K562 (cell line): ENCODE results near the gene ZC3H7B. TPM values are rescaled to one million over a fixed set of nuclear protein-coding genes. Genes with fewer than 3 reads are reported as not detected.

Source experiments
- ATAC-seq: fragments of 200-7000 bp; cut with Tn5 transposase; 3 replicates; pipeline ENCODE4 v1.9.1; 2020; ENCODE audit warnings: moderate library complexity
- BruUV-seq: library from RNA; stranded (reverse); fragments of 400-500 nt; replicated peaks from 2 replicates; lab custom pipeline; 2021; lab: Mats Ljungman, UMichigan
- CTCF ChIA-PET: fragments of 300-600 bp; formaldehyde crosslinking; extraction: SDS; loops from one replicate; lab custom pipeline; 2021; ENCODE audit warnings: low intra/inter-chr PET ratio; lab: Yijun Ruan, JAX
- POLR2A ChIA-PET: fragments of 300-600, 350-650 bp; sonication (Branson Sonifier 250); formaldehyde crosslinking; extraction: SDS; loops from one replicate; lab custom pipeline; 2021; ENCODE audit warnings: antibody characterized with exemption, inconsistent platforms; lab: Yijun Ruan, JAX
- DNase-seq, 4 experiments: peaks; one replicate each; pipeline versions ENCODE4 v3.0.0 to v3.0.0-alpha.2; 2011 to 2018; ENCODE audit warnings: low spot score in 3 of 4, mixed read lengths in 3 of 4; ENCODE audit errors: extremely low read depth in 1 of 4
- FAIRE-seq: peaks from 2 replicates; lab custom pipeline; 2011; peaks lifted over from hg19 to GRCh38; lab: Jason Lieb, UNC
- H2AFZ ChIP-seq: 2 replicates; pipeline ENCODE4 v1.6.0; 2011; ENCODE audit warnings: low read depth, low read length, control low read depth, inconsistent platforms
- H3K27ac ChIP-seq: fragments of 200-600 bp; 3 replicates; pipeline ENCODE4 v1.8.0; 2011; ENCODE audit warnings: low read depth, mild to moderate bottlenecking, control low read depth, inconsistent platforms, low read length, moderate library complexity, mixed read lengths; ENCODE audit errors: extremely low read depth
- H3K27me3 ChIP-seq, 2 experiments: fragments of 300-600 bp in 1 of 2; 2 replicates in 1 of 2; 3 replicates in 1 of 2; pipeline versions ENCODE4 v1.6.0 to v1.8.0; 2011; ENCODE audit warnings: inconsistent platforms in 2 of 2, low read length in 2 of 2, mild to moderate bottlenecking in 1 of 2, mixed read lengths in 1 of 2, moderate library complexity in 1 of 2; ENCODE audit not compliant: control insufficient read depth in 2 of 2, insufficient read depth in 2 of 2
- H3K36me3 ChIP-seq: fragments of 300-600 bp; 3 replicates; pipeline ENCODE4 v1.8.0; 2011; ENCODE audit warnings: mild to moderate bottlenecking, low read length, inconsistent platforms; ENCODE audit not compliant: control insufficient read depth, insufficient read depth
- H3K4me1 ChIP-seq, 2 experiments: fragments of 200-600 bp in 1 of 2; replicated peaks in 1 of 2; 2 replicates in 1 of 2; 3 replicates in 1 of 2; pipeline versions ENCODE4 v1.5.1 to v1.8.0; 2011; ENCODE audit warnings: inconsistent platforms in 2 of 2, low read length in 2 of 2, mild to moderate bottlenecking in 1 of 2, mixed read lengths in 1 of 2, moderate library complexity in 1 of 2; ENCODE audit not compliant: control insufficient read depth in 2 of 2, insufficient read depth in 2 of 2
- H3K4me2 ChIP-seq: 2 replicates; pipeline ENCODE4 v1.6.1; 2011; ENCODE audit warnings: low read length, control low read depth, inconsistent platforms, mixed read lengths; ENCODE audit not compliant: insufficient read depth
- H3K4me3 ChIP-seq: fragments of 200-600 bp; sonication (generic), shearing (Covaris generic); 2 replicates; pipeline ENCODE4 v1.5.1; 2016; ENCODE audit warnings: control low read depth, inconsistent platforms
- H3K79me2 ChIP-seq: fragments of 200-600 bp; 3 replicates; pipeline ENCODE4 v1.8.0; 2011; ENCODE audit warnings: low read length, inconsistent platforms; ENCODE audit not compliant: control insufficient read depth, insufficient read depth
- H3K9ac ChIP-seq, 2 experiments: 2 replicates each; pipeline versions ENCODE4 v1.6.0 to v1.6.1; 2011; ENCODE audit warnings: low read depth in 2 of 2, low read length in 2 of 2, control low read depth in 1 of 2, inconsistent platforms in 1 of 2, mild to moderate bottlenecking in 1 of 2, mixed read lengths in 1 of 2; ENCODE audit not compliant: insufficient read depth in 1 of 2
- H3K9me1 ChIP-seq: one replicate; pipeline ENCODE4 v1.6.0; 2011; ENCODE audit warnings: inconsistent platforms, mild to moderate bottlenecking, low read length, moderate library complexity; ENCODE audit not compliant: control insufficient read depth, insufficient read depth
- H3K9me3 ChIP-seq: replicated peaks from 2 replicates; pipeline ENCODE4 v1.5.1; 2011; ENCODE audit warnings: low read depth, low read length, inconsistent platforms; ENCODE audit not compliant: control insufficient read depth, insufficient read depth
- H4K20me1 ChIP-seq: replicated peaks from 2 replicates; pipeline ENCODE4 v1.6.1; 2011; ENCODE audit warnings: low read length, inconsistent platforms, mixed read lengths; ENCODE audit not compliant: control insufficient read depth, insufficient read depth
- ATF7 ChIP-seq: fragments of 450-650 bp; IDR thresholded peaks from 2 replicates; pipeline ENCODE4 v1.7.1; 2014; ENCODE audit warnings: mild to moderate bottlenecking, moderate library complexity
- CHD4 ChIP-seq: fragments of 200-600 bp; sonication (generic); IDR thresholded peaks from 3 replicates; pipeline ENCODE4 v1.6.1; 2012; ENCODE audit warnings: low read depth, mild to moderate bottlenecking, mixed read lengths, low read length, inconsistent platforms; ENCODE audit not compliant: insufficient read depth, insufficient replicate concordance, poor library complexity, severe bottlenecking
- GATAD2B ChIP-seq: fragments of 450-650 bp; IDR thresholded peaks from 2 replicates; pipeline ENCODE4 v1.6.1; 2017; ENCODE audit warnings: mild to moderate bottlenecking, borderline replicate concordance
- GTF2A2 ChIP-seq: IDR thresholded peaks from 2 replicates; pipeline ENCODE4 v1.6.1; 2016; ENCODE audit warnings: mild to moderate bottlenecking, missing genetic modification characterization, missing compliant biosample characterization
- MAZ ChIP-seq, 2 experiments: fragments of 450-650 bp in 1 of 2; sonication (generic) in 1 of 2; formaldehyde crosslinking; IDR thresholded peaks in 1 of 2; conservative IDR thresholded peaks in 1 of 2; 2 replicates each; pipeline versions ENCODE4 v1.4.0 to v1.5.0; 2020; ENCODE audit warnings: mild to moderate bottlenecking in 1 of 2, missing genetic modification reagents in 1 of 2
- NFIC ChIP-seq: fragments of 450-650 bp; IDR thresholded peaks from 2 replicates; pipeline ENCODE4 v1.6.1; 2017; ENCODE audit warnings: mild to moderate bottlenecking, inconsistent platforms
- SIN3A ChIP-seq, 2 experiments: fragments of 150-350 bp in 1 of 2; IDR thresholded peaks; 2 replicates each; pipeline ENCODE4 v1.6.1; 2011 to 2016; ENCODE audit warnings: borderline replicate concordance in 2 of 2, low read depth in 2 of 2, low read length in 2 of 2, mild to moderate bottlenecking in 2 of 2, moderate library complexity in 2 of 2; ENCODE audit not compliant: control insufficient read depth in 1 of 2
- SLC30A9 ChIP-seq: fragments of 250-450 bp; sonication (Bioruptor Pico); IDR thresholded peaks from 2 replicates; pipeline ENCODE4 v1.8.0; 2022; ENCODE audit warnings: mild to moderate bottlenecking, moderate library complexity
- TCF3 ChIP-seq: sonication (generic); formaldehyde crosslinking; IDR thresholded peaks from 2 replicates; pipeline ENCODE4 v1.4.0; 2020; ENCODE audit warnings: mild to moderate bottlenecking, missing genetic modification reagents
- TFAP4 ChIP-seq: sonication (generic); formaldehyde crosslinking; IDR thresholded peaks from 2 replicates; pipeline ENCODE4 v1.8.0; 2022; ENCODE audit warnings: missing genetic modification reagents, mild to moderate bottlenecking, moderate library complexity, borderline replicate concordance
- ZNF134 ChIP-seq: fragments of 250-450 bp; sonication (Bioruptor Pico); conservative IDR thresholded peaks from 2 replicates; pipeline ENCODE4 v1.4.0; 2020
- ZNF146 ChIP-seq: IDR thresholded peaks from one replicate; pipeline ENCODE4 v1.6.1; 2018; ENCODE audit warnings: missing compliant biosample characterization; ENCODE audit not compliant: unreplicated experiment
- ZNF212 ChIP-seq: fragments of 450-650 bp; formaldehyde crosslinking; IDR thresholded peaks from 2 replicates; pipeline ENCODE4 v1.4.0; 2020; ENCODE audit warnings: mild to moderate bottlenecking
- ZNF24 ChIP-seq: fragments of 450-650 bp; IDR thresholded peaks from 2 replicates; pipeline ENCODE4 v1.6.1; 2016
- ZNF449 ChIP-seq: fragments of 250-450 bp; sonication (Bioruptor Pico); IDR thresholded peaks from 2 replicates; pipeline ENCODE4 v1.8.0; 2022; ENCODE audit warnings: moderate library complexity, mild to moderate bottlenecking, inconsistent platforms
- ZNF583 ChIP-seq: fragments of 250-450 bp; sonication (Bioruptor Pico); IDR thresholded peaks from 2 replicates; pipeline ENCODE4 v1.4.0; 2020
- ZNF77 ChIP-seq: fragments of 250-450 bp; sonication (Bioruptor Pico); IDR thresholded peaks from 2 replicates; pipeline ENCODE4 v1.5.0; 2020
- ZZZ3 ChIP-seq: fragments of 450-650 bp; IDR thresholded peaks from 2 replicates; pipeline ENCODE4 v1.6.1; 2016; ENCODE audit warnings: antibody characterized with exemption, mild to moderate bottlenecking, moderate library complexity
- WGBS: fragments of 100-300 bp; shearing (Covaris generic); methylation state at CpG from one replicate; pipeline ENCODE4 v1.1.6; 2016; ENCODE audit warnings: low coverage, mixed read lengths; ENCODE audit not compliant: insufficient coverage; ENCODE audit errors: missing lambda C conversion rate; 5-methylcytosine and 5-hydroxymethylcytosine counted together
- in situ Hi-C: fragments of 300-500 bp; cut with MboI; formaldehyde crosslinking; loops from 4 replicates; pipeline ENCODE4 v1.15.0; 2018; ENCODE audit warnings: inconsistent platforms, mixed read lengths
- intact Hi-C: fragments of 100-400 bp; cut with micrococcal nuclease; formaldehyde crosslinking; loops from 2 replicates; pipeline ENCODE4 v1.14.2; 2022
- polyA plus RNA-seq, 8 experiments: library from polyadenylated mRNA; depleted of rRNA in 4 of 8; stranded (reverse) in 5 of 8; unstranded in 3 of 8; fragments of >200 nt; fragmentation: Nextera tagmentation in 2 of 8; fragmentation: Illumina TruSeq in 1 of 8; extraction: Ambion mirVana in 2 of 8; extraction: Trizol in 1 of 8; gene quantifications; 2 replicates each; pipeline versions ENCODE4 v1.2.1 to v1.2.3, GENCODE V29; 2011 to 2014; ENCODE audit warnings: inconsistent platforms in 1 of 8, missing spikeins in 1 of 8
- total RNA-seq, 7 experiments: library from RNA; depleted of rRNA in 6 of 7; stranded (reverse); fragments of >200 nt in 6 of 7; fragmentation: Illumina TruSeq in 2 of 7; extraction: Trizol in 2 of 7; gene quantifications; 2 replicates each; pipeline versions ENCODE4 v1.2.1 to v1.2.3, GENCODE V29; 2011 to 2021; ENCODE audit warnings: low replicate concordance in 1 of 7

Gene ZC3H7B
- total and polyA plus RNA-seq, 9 of the 15 experiments (the other 6 are each of a cell fraction or from before 2014, with no cell fraction given), result 0.07 to 49.8 (median 26.8) TPM

GRCh38 chr22:41367039-41367679, 65.8 kb downstream of the ZC3H7B start (continued):
- no peak for TF ChIP-seq CHD4

DNA sequence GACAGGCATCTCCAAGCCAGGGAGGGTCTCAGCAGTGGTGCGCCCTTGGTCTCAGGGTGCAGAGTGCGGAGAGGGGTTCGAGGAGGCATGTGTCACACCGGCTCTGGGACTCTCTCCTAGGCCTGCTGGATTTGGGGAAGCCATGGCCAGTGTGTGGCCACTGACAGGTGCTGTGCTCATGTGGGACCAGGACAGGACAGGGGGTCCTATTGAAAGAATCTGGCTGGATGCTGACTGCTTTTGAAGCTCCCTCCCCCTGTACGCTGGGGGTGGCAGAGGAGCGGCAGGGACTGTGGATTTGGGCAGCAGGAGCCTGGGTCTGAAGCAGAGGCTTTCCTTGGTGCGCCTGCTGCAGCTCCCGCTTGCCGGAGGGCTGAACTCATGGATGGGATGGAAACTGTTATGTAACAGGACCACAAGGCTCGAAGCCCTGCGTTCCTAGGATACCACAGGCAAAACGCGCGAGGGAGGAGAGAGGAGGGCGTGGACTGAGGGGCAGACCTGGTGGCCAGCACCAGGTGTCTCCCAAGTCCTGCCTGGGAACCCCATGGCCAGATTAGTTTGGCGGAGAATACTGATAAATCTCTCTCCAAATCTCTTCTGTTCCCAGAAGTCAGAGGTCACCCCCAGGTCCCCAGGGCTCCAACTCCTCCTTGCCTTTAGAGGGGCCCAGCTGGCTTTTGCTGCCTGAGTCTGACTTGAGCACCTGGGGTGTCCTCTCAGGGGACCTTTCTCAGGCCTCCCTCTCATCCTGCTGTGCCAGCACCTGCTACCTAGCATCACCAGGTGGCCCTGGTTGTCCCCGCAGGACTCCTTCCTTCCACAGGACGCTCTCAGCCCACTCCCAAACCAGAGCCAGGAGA, 66.6 kb downstream of the ZC3H7B start:
- DNase-seq (no peak), ATAC-seq (no peak; the same call in 1 of the 3 replicates), FAIRE-seq (no peak)
- no peaks in the 10 kb centered on the region for H3K36me3 ChIP-seq
- 0 out of 3 replicates have a peak overlapping the region, but pooled peaks have one; percentile 15 for H3K27ac ChIP-seq
- H3K79me2 ChIP-seq, result no peaks in the 10 kb centered on the region
- H3K4me3 ChIP-seq, result peak overlapping the region; percentile 6; the same call in 1 of the 2 replicates
- BruUV-seq, result no TSS peak
- peak overlapping the region; percentile 71 for H3K4me2 ChIP-seq
- no peaks in the 10 kb centered on the region for H4K20me1 ChIP-seq
- intact Hi-C loops, result no loop called here
- no peaks in the 10 kb centered on the region for H3K27me3 ChIP-seq
- in situ Hi-C loops, result no loop called here
- peak overlapping the region; percentile 90 for H2AFZ ChIP-seq
- H3K9me1 ChIP-seq, result no peaks in the 10 kb centered on the region
- POLR2A ChIA-PET, result interaction anchor here (0.6 to 1.7 kb wide), 4 partner anchors 10 to 82 kb away, joined by 3 to 9 read pairs (median 4); partner anchors contain the start of genes RANGAP1 and TEF
- H3K9me3 ChIP-seq, result no peaks in the 10 kb centered on the region
- H3K4me1 ChIP-seq, result peaks cover 15 to 38% of the 10 kb centered on the region in 2 experiments; a peak in 4 of 5 replicates
- CTCF ChIA-PET, result interaction anchor here (0.5 kb wide), 1 partner anchor 62 kb away, joined by 5 read pairs; no protein-coding TSS in a partner anchor
- peak overlapping the region; percentile 38 to 84; a peak in 3 of 4 replicates for H3K9ac ChIP-seq
- 79% methylated on average over 12 of the region's 18 CpGs for WGBS
- TF ChIP-seq ZNF134 (CRISPR knock-in tag), result no peak
- no peak for TF ChIP-seq ZNF583
- TF ChIP-seq ZNF449, result no peak
- no peak for TF ChIP-seq GATAD2B
- no peak for TF ChIP-seq TFAP4
- TF ChIP-seq SIN3A (IDR thresholded peaks at IDR 0.05; ENCODE audit: borderline replicate concordance in 2 of 2, control insufficient read depth in 1 of 2, low read depth in 2 of 2, low read length in 2 of 2), result no peak
- no peak for TF ChIP-seq ZNF24
- no peak for TF ChIP-seq SLC30A9 (CRISPR knock-in tag)
- TF ChIP-seq MAZ (CRISPR knock-in tag; conservative IDR thresholded peaks at IDR 0.05 in 1 of 2, IDR thresholded peaks at IDR 0.05 in 1 of 2), result no peak
- no peak for TF ChIP-seq ZNF146
- TF ChIP-seq TCF3 (CRISPR knock-in tag), result no peak
- TF ChIP-seq NFIC, result no peak
- no peak for TF ChIP-seq ZNF77
- TF ChIP-seq ATF7, result no peak
- no peak for TF ChIP-seq ZNF212 (CRISPR knock-in tag)
- TF ChIP-seq GTF2A2 (tag), result no peak
- TF ChIP-seq ZZZ3, result no peak
